NT2/D1 (cell line): ENCODE results near the gene ARHGAP10.

Experiments used
- SUZ12 ChIP-seq: IDR thresholded peaks from 2 replicates; pipeline ENCODE4 v1.6.1; 2011; ENCODE audit not compliant: insufficient read length, insufficient read depth; ENCODE audit errors: extremely low read depth
- YY1 ChIP-seq: IDR thresholded peaks from 2 replicates; pipeline ENCODE4 v1.6.1; 2011; ENCODE audit not compliant: insufficient read length, insufficient read depth
- ZNF274 ChIP-seq: IDR thresholded peaks from 2 replicates; pipeline ENCODE4 v1.6.1; 2011; ENCODE audit warnings: mild to moderate bottlenecking, low read depth, low read length

- no peak for TF ChIP-seq YY1
- no peak for TF ChIP-seq SUZ12
- no peak for TF ChIP-seq ZNF274
Measured at GRCh38 chr4:148090503-148091476, 358.9 kb downstream of the ARHGAP10 start.
